Right renal pelvis (tissue), 4 donors: ENCODE results near the gene DNAJB8. TPM values are rescaled to one million over a fixed set of nuclear protein-coding genes. Genes with fewer than 3 reads are reported as not detected.
A peak's percentile ranks its signal among the peaks of the same experiment; 100 is the strongest.

ENCODE experiments used
- DNase-seq, 4 donors: peaks; one replicate each; pipeline ENCODE4 v3.0.0-alpha.2; 2013; ENCODE audit warnings: low read depth in 4 of 4, low spot score in 3 of 4, missing footprints in 1 of 4
- polyA plus RNA-seq, 4 donors: library from polyadenylated mRNA; unstranded; fragments of 120-200 nt; gene quantifications; one replicate each; pipeline ENCODE4 v1.2.1, GENCODE V29; 2013; ENCODE audit not compliant: insufficient read length in 4 of 4

The DNAJB8 gene
- not detected for polyA plus RNA-seq

- no peak for DNase-seq
These were observed at the start of gene DNAJB8 for GRCh38 chr3:128466840-128467541. Gene DNAJB8 (minus strand): TSS chr3:128466890. CDS start chr3:128463245, 3,645 bp downstream.

GRCh38 chr3:128515967-128516366 lies 49.3 kb upstream of the DNAJB8 start:
- no peak for DNase-seq

GRCh38 chr3:128508852-128509251 lies 42.2 kb upstream of the DNAJB8 start:
- DNase-seq = no peak

- no peak for DNase-seq
These were observed 40.1 kb upstream of the DNAJB8 start for GRCh38 chr3:128506754-128507153.

- DNase-seq = no peak
These were observed 39.1 kb upstream of the DNAJB8 start for GRCh38 chr3:128505771-128506170.

- no peak for DNase-seq
These were observed 38.5 kb upstream of the DNAJB8 start for GRCh38 chr3:128504963-128505730.

- no peak for DNase-seq
These were observed 37.8 kb upstream of the DNAJB8 start for GRCh38 chr3:128504533-128504915.

- no peak for DNase-seq
These were observed 37.3 kb upstream of the DNAJB8 start for GRCh38 chr3:128503751-128504532.

GRCh38 chr3:128503164-128503651 lies 36.5 kb upstream of the DNAJB8 start:
- no peak for DNase-seq

- DNase-seq = no peak
These were observed 36.0 kb upstream of the DNAJB8 start for GRCh38 chr3:128502712-128503111.

- DNase-seq = no peak
These were observed 34.7 kb upstream of the DNAJB8 start for GRCh38 chr3:128501431-128501830.

GRCh38 chr3:128500556-128500955 lies 33.9 kb upstream of the DNAJB8 start:
- DNase-seq = no peak

- DNase-seq = no peak
These were observed 33.1 kb upstream of the DNAJB8 start for GRCh38 chr3:128499724-128500275.

- DNase-seq = no peak
These were observed 32.3 kb upstream of the DNAJB8 start for GRCh38 chr3:128498901-128499530.

- no peak for DNase-seq
These were observed 31.5 kb upstream of the DNAJB8 start for GRCh38 chr3:128498127-128498626.

GRCh38 chr3:128497305-128498126 lies 30.8 kb upstream of the DNAJB8 start:
- DNase-seq = peak in 1 of 4 donors; percentile 56

GRCh38 chr3:128496602-128497304 lies 30.1 kb upstream of the DNAJB8 start:
- DNase-seq = no peak

- no peak for DNase-seq
These were observed 29.4 kb upstream of the DNAJB8 start for GRCh38 chr3:128496019-128496601.
